ENCODE results near the gene PSMD10.

Gene PSMD10

DNA sequence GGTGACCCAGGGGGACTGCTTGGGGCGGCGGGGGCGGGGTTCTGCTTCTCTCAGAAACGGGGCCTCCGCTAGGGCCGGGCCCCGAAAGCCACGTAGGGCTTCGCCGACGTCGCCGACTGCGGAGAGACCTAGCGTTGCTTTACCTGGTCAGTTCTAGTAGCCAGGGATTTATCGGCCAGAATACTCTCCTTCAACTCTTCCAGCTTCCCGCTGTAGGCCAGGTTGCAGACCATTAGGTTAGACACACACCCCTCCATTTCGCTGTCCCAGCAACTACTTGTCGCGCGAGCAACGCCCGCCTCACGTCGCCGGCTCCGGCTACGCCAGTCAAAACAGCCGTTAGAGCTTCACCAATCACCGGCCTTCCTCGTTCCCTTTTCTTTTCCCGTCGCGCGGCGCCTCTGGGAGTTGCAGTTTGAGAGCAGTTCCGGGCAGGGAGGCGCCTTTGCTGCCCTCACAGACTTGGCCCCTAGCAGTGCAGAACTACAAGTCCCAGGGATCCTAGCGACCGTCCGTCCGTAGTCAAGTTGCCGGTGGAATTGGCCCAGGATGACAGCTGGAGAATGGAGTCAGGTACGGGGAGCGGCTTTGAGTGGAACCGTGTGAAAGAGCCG lies at the start of gene PSMD10, which contains the start of gene ATG4A:
Gene PSMD10 (minus strand): TSS at position 279 of the 614 bp plus-strand sequence. CDS start 22 bp downstream, at position 257.
Gene ATG4A (plus strand): TSS at position 515 of the 614 bp plus-strand sequence. CDS start 49 bp downstream, at position 564.
- FAIRE-seq, result no peak

GRCh38 chrX:108138814-108139702 lies 47.7 kb upstream of the PSMD10 start:
- FAIRE-seq, result no peak

- no peak for FAIRE-seq
Observed at GRCh38 chrX:108134724-108135123, 43.4 kb upstream of the PSMD10 start.

- FAIRE-seq, result no peak
Observed at GRCh38 chrX:108132876-108133275, 41.5 kb upstream of the PSMD10 start.

GRCh38 chrX:108132034-108132433 lies 40.7 kb upstream of the PSMD10 start:
- no peak for FAIRE-seq

DNA sequence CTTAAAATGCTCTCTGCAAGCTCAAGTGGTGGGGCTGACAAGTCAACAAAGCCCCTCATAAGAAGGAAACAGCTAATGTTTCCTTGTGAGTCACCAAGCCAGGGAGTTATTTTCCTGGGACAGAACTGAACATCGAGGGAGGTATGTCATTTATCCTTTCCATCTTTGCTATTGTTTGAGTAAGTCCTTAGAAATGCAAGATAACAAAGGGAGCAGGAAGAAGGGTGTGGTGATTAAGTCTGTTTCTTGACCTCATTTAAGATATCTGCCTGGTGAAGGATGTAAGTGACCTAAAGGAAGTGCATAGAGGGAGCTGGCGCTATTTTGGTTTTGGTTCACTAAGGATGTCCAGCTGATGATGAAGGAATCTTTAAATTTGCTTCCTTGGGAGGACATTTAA lies 40.1 kb upstream of the PSMD10 start:
- FAIRE-seq, result no peak

GRCh38 chrX:108130889-108131288 lies 39.5 kb upstream of the PSMD10 start:
- FAIRE-seq, result no peak

GRCh38 chrX:108127152-108127551 lies 35.8 kb upstream of the PSMD10 start:
- FAIRE-seq, result no peak

GRCh38 chrX:108126661-108127060 lies 35.3 kb upstream of the PSMD10 start:
- FAIRE-seq, result no peak

- FAIRE-seq, result no peak
Observed at GRCh38 chrX:108123591-108124366, 32.4 kb upstream of the PSMD10 start.

- no peak for FAIRE-seq
Observed at GRCh38 chrX:108122748-108123147, 31.4 kb upstream of the PSMD10 start.

GRCh38 chrX:108121291-108121690 lies 29.9 kb upstream of the PSMD10 start:
- FAIRE-seq, result no peak

GRCh38 chrX:108117988-108118387 lies 26.6 kb upstream of the PSMD10 start:
- FAIRE-seq, result no peak

DNA sequence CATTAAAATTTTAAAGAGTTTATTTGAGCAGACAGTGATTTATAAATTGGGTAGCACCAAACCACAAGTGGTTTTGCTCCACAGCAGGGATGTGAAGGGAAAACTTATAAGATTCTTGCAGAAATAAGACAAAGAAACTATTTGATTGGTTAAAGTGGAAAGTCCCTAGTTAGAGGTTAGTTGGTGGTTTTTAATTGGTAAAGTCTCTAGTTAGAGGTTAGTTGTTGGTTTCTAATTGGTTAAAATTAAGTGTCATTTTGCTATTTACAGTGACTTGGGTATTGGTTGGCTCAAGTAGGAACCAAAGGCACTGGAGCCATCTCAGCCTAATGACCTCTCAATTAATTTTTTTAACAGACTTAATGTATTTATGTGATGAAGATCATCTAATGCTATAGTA lies 23.2 kb upstream of the PSMD10 start:
- FAIRE-seq, result no peak

- no peak for FAIRE-seq
Observed at GRCh38 chrX:108105473-108105872, 14.1 kb upstream of the PSMD10 start.

- peak; percentile 9 for FAIRE-seq
Observed at GRCh38 chrX:108097380-108097779, 6.0 kb upstream of the PSMD10 start.

DNA sequence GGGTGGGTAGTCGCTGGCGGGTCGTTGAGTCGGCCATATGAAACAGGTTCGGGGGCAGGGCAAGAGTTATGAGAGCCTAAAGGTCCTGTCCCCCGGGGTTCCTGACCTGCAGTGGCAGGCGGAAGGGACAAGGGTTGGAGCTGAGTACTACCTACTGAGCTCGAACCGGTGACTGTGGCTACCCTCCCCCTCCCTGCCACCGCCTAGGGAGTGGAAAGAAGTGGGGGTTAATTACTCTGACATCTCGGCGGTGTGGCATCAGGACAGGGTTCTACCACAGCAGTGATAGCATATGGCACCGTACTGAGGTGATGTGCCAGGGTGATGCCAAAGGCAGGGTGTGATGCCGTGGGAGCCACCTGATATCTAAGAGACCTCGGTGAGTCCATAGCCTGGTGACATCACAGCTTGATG lies 543 bp upstream of the PSMD10 start:
- FAIRE-seq, result peak; percentile 55

DNA sequence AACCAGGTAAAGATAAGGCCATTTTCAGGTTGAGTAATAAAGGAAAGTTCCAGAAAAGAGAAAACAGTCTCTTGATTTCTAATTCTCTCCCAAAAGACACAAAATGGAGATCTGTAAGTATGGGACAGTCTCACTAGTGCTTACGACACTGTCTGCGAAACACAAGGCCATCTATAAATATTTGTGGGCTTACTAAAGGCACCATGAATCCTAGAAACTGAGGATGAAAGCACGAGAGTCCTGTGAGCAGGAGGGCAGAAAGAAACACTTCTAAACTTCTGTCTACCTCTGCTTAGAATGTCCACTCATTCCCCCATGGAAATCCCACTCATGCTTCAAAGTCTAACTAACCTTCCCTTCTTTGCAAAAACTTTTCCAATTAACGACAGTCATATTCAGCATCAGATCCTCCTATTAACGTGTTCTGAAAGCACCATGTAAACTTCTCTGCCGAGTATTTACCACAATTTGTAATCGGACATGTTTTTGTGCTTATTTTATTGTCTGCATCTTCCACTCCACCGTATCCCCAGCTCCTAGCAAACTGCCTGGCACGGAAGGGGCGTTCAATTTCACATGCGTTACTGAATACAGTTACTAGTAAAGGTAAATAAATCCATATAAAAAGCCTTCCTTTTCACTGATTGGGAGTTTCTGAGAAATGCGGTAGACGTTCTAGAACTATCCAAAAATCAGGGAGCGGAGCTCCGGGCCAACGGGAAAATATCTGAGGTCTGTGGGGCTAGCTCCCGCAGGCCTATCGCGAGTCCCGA lies 665 bp downstream of the PSMD10 start:
- peak; percentile 38 for FAIRE-seq

GRCh38 chrX:108088511-108088910 lies 2.8 kb downstream of the PSMD10 start:
- no peak for FAIRE-seq

DNA sequence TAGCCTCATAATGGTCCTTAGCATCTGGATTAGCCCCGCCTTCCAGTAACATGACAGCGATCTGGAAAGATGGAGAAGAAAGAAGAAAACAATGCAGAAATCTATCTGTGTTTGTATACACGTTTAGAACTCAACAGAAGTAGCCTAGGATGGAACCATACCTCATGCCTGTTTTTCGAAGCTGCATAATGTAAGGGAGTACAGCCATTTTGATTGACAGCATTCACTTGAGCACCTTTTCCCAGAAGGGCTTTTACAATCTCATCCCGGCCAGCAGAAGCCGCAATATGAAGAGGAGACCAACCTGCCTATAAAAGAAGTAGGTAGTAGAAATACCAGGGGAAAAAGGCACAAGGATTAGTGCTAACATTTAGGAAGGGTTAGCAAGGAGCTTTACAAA lies 3.5 kb downstream of the PSMD10 start:
- no peak for FAIRE-seq

- FAIRE-seq, result no peak
Observed at GRCh38 chrX:108081110-108081509, 10.2 kb downstream of the PSMD10 start.

DNA sequence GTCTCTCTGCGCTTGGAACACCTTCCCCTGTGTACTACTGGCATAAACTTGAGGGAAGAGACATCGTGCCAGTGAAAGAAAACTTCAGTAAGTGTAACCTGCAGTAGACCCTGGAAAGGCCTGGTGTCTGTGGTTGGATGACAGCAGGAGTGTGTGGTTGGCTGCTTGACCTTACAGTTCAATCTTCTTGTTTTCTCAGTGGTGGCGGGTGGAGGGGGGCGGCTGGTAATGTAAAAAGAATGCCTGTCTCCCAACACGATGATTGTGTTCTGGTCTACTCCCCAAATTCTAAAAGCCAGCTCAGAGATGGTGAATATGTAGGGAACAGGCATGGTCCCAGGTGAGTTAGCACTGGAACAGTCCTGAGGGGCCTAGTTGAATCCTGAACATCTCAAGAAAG lies 18.6 kb downstream of the PSMD10 start:
- no peak for FAIRE-seq

DNA sequence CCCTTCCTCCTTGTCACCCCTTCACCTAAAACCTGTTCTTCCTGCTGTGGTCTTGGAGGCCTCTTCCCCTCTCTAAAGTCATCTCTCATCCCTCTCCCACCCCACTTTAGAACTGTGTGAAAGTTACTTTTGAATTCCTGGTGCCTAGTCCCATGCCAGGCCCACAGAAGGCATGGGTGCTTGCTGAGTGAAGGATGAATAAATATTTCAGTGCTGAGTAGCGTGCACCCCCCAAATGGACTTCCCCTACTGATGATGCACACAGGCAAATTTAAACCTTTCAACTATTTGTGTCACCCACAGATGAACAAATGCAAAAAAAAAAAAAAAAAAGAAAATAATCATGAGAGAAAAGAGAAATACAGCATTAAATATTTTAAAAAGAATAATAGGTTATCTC lies 19.8 kb downstream of the PSMD10 start:
- FAIRE-seq, result no peak

Data from islet of Langerhans (tissue), 1 donor.